ENCODE measurements around the gene SLC51B.
"Not testable (repeated sequence)": the region's sequence is repeated elsewhere in the genome, so short reads cannot be mapped to it uniquely, and the experiment has no call there.

SLC51B gene

GRCh38 chr15:65085990-65086679 lies 40.9 kb downstream of the SLC51B start:
- no peak for DNase-seq

GRCh38 chr15:65086680-65087111 lies 41.5 kb downstream of the SLC51B start:
- DNase-seq, result no peak

DNA sequence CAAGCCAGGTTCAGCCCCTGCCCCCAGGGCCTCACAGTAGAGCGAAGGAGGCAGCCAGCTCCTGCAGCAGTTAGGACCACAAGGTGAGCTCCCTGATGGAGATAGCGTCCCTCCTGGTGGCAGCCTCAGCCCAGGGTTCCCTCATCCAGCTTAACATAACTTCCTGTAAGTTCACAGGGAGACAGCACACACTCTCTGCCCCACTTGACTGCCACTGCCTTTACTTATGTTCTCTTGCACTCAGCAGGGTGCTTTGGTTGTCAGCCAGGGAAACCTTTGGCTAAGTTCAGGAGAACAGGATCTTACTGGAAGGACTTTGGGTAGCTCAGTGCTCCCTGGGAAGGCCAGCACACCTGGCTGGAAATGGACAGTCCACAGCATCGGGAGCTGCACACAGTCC lies 42.2 kb downstream of the SLC51B start:
- no peak for DNase-seq

DNA sequence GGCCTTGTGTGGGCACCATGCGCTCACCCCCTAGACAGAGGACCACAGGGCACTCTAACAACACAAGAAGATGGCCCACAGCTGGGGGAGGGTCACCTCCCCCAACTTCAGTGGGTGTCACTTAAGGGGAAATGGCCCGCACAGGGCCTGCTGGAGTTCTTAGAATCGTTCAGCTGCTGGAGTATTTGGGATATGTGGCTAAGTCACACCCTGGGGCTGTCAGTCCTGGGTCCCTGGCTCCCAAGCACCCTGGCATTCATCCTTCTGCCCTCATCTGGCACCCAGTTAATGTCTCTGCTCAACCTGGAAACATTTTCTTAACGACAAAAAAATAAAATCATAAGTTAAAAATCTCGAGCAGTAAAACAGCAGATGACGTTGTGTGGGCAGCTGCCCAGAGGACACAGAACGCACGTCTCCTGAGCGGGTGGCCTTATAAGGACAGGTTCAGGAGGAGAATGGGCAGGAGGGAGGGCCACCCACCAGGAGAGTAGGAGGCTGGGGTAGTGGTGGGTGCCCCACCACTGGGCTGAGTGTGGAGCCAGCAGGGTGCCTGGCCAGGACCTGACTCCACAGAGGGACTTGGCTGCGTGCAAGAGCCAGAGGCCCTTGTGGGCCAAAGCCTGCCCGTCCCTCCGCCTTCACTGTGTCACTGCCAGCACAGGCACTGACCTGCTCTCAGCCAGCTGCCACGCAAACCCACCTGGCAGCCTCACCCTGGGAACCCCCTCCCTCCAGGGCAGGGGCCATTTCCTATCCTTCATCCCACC lies 42.9 kb downstream of the SLC51B start:
- no peak for DNase-seq

- DNase-seq, result no peak
Observed at GRCh38 chr15:65088643-65089021, 43.4 kb downstream of the SLC51B start.

- DNase-seq, result no peak
Observed at GRCh38 chr15:65089206-65089824, 44.1 kb downstream of the SLC51B start.

GRCh38 chr15:65091946-65092770 lies 47.0 kb downstream of the SLC51B start:
- no peak for DNase-seq

- DNase-seq, result no peak
Observed at GRCh38 chr15:65092911-65093792, 48.0 kb downstream of the SLC51B start.

DNA sequence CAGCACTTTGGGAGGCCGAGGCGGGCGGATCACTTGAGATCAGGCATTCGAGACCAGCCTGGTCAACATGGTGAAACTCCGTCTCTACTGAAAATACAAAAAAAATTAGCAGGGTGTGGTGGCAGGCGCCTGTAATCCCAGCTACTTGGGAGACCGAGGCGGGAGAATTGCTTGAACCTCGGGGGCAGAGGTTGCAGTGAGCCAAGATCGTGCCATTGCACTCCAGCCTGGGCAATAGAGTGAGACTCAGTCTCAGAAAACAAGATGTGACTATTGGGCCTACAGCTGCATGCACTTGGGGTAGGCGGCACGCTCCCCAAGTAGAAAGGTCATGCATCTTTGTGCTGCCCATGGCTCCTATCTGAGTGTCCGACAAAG lies 48.6 kb downstream of the SLC51B start:
- not testable (repeated sequence) for DNase-seq

DNA sequence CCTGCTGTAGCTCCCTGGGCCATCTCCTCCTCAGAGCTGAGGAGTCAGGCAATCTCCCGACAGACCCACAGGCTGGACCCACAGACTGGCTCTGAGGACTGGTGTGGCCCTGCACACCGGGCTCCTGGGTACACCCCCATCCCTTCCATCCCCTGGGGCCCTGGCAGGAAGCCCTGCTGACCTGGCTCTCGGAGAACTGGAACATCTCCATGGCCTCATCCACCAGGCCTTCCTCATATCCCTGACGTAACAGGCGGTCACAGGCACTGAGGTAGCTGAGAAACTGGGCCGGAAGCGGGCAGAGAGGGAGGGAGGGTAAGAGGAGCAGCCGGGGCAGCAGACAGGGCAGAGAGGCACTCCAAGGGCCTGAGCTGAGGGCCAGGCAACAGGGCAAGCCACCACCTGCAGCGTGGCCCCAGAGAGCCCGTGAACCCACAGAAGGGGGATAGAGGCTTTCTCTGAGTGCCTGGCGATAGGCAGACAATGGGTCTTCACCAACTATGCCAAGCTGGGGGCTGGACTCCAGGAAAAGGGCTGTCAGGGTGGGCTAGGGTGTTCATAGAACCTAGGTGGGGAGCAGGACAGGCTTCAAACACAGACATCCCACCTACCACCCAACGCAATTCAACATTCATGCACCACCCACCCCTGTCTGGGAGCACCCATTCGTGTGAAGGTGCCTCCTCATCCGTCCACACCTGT lies 49.3 kb downstream of the SLC51B start:
- DNase-seq, result no peak

DNA sequence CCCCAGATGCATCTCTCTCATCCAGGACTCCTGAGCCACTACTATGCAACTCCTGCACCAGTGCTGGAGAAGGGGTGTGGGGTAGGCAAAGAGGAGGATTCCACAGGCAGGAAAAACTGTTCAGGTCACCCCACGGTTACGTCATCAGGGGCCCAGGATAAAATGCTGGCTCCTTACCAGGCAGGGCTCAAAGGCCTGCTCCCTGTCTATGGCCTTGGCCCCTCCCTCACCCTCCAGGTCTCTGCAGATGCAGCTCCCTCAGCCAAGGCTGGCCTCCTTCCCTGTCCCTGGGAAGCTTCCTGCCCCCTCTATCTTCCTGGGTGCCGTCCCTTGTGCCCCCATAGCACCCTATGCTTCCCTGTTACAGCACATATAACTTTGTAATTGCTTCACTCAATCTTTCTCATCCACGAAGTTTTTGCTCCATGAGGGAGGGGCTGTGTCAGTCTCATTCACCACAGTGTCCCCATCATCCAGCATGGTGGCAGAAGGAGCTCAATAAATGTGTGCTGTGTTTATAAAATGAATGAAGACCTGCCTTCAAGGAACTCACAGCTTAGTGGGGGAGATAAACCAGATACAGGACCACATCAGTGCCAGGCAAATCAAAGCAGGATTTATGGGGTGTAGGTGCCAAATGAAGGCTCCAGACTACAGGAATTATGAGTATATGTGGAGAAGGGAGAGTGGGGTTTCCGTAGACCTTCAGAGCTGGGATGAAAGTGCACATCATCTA lies 50.0 kb downstream of the SLC51B start:
- DNase-seq, result no peak

GRCh38 chr15:65095747-65096104 lies 50.5 kb downstream of the SLC51B start:
- no peak for DNase-seq

- no peak for DNase-seq
Observed at GRCh38 chr15:65096481-65097385, 51.5 kb downstream of the SLC51B start.

GRCh38 chr15:65097651-65098263 lies 52.6 kb downstream of the SLC51B start:
- no peak for DNase-seq

GRCh38 chr15:65099336-65099735 lies 54.1 kb downstream of the SLC51B start:
- no peak for DNase-seq

DNA sequence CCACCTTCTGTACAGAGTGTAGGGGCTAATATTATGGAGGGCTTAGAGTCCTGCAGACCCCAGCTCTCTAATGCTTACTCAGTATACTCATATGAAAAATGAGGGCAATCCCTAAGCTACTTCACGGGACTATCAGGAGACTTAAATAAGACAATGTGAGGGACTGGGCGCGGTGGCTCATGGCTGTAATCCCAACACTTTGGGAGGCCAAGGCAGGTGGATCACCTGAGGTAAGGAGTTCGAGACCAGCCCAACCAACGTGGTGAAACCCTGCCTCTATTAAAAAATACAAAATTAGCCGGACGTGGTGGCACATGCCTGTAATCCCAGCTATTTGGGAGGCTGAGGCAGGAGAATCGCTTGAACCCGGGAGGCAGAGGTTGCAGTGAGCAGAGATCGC lies 54.6 kb downstream of the SLC51B start:
- not testable (repeated sequence) for DNase-seq

DNA sequence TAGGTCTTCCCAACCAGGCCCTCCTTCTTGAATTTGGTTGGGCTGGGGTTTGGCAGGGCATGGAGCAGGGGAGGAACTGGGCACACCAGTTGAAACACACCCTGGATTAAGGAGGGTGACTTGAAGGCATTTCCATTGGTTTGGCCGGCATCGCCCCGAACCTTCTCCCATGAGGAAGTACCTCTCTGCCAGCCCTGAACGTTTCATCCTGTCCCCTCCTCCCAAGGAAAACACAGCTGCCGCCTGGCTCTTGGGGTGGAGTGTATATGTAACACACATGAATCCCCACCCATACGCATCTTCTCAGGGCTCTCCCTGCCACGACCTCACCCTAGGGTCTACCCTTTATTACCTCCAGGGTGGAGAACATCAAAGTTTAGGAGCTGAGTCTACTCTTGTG lies 55.3 kb downstream of the SLC51B start:
- no peak for DNase-seq

DNA sequence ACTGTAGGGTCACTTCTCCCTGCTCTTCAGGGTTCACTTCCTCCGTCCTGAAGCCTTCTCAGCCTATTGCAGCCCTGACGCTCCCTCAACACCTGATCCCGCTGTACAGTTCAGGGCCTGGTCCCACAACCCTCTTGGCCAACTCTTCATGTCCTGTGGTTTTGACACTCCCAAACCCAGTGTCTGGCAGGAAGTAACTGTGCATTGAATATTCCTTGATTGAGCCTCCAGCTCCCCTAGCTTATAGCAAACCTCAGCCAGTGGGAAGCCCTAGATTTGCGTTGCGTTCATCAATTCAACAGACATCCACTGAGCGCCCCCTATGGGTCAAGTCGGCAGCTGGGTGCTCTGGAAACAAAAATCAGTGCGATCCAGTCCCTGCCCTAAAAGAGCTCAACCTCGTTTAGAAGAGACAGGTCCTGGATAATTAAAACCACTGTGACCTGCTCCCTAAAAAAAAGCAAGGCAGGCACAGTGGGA lies 56.3 kb downstream of the SLC51B start:
- DNase-seq, result no peak

Measured in NCI-H1048 (cell line).